ENCODE results near the gene BARD1.
"Not testable (repeated sequence)": the region's sequence is repeated elsewhere in the genome, so short reads cannot be mapped to it uniquely, and the experiment has no call there.

DNA sequence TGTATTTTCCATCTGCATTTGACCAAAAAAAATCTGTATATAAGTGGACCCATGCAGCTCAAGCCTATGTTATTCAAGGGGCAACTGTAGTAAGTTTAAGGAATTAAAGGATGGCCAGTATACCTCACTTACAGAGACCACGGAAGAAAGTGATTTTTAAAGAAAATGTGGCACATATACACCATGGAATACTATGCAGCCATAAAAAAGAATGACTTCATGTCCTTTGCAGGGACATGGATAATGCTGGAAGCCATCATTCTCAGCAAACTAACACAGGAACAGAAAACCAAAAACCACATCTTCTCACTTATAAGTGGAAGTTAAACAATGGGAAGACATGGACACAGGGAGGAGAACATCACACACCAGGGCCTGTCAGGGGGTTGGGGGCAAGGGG is 26.3 kb downstream of the BARD1 start:
- TF ChIP-seq, protein P1, sequence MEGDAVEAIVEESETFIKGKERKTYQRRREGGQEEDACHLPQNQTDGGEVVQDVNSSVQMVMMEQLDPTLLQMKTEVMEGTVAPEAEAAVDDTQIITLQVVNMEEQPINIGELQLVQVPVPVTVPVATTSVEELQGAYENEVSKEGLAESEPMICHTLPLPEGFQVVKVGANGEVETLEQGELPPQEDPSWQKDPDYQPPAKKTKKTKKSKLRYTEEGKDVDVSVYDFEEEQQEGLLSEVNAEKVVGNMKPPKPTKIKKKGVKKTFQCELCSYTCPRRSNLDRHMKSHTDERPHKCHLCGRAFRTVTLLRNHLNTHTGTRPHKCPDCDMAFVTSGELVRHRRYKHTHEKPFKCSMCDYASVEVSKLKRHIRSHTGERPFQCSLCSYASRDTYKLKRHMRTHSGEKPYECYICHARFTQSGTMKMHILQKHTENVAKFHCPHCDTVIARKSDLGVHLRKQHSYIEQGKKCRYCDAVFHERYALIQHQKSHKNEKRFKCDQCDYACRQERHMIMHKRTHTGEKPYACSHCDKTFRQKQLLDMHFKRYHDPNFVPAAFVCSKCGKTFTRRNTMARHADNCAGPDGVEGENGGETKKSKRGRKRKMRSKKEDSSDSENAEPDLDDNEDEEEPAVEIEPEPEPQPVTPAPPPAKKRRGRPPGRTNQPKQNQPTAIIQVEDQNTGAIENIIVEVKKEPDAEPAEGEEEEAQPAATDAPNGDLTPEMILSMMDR (IDR thresholded peaks at IDR 0.05; ENCODE audit: low read depth, low read length): not testable (repeated sequence)
- not testable (repeated sequence) for TF ChIP-seq EZH2phosphoT487 (IDR thresholded peaks at IDR 0.05; ENCODE audit: low read depth)
